Neutrophil (primary cell): Measurements from ENCODE around the gene CRYAA.

Source experiments
- H3K27ac ChIP-seq: fragments of 200-600 bp; sonication (generic); 2 replicates; pipeline ENCODE4 v1.5.1; 2016; ENCODE audit warnings: mild to moderate bottlenecking, moderate library complexity
- H3K27me3 ChIP-seq: fragments of 200-600 bp; sonication (generic); 2 replicates; pipeline ENCODE4 v1.6.0; 2016; ENCODE audit warnings: mild to moderate bottlenecking
- H3K36me3 ChIP-seq: fragments of 200-600 bp; sonication (generic); 2 replicates; pipeline ENCODE4 v1.5.1; 2017
- H3K4me1 ChIP-seq, 2 experiments: fragments of 200-600 bp in 1 of 2; sonication (generic) in 1 of 2; 1 replicate in 1 of 2; 2 replicates in 1 of 2; pipeline versions ENCODE4 v1.5.1 to v1.6.1; 2013 to 2016; ENCODE audit warnings: low read depth in 1 of 2, low read length in 1 of 2, mild to moderate bottlenecking in 1 of 2, moderate library complexity in 1 of 2; ENCODE audit not compliant: control insufficient read depth in 1 of 2, insufficient read depth in 1 of 2
- H3K4me3 ChIP-seq, 2 experiments: fragments of 200-600 bp in 1 of 2; sonication (generic) in 1 of 2; 1 replicate in 1 of 2; 2 replicates in 1 of 2; pipeline ENCODE4 v1.5.1; 2013 to 2016; ENCODE audit warnings: low read depth in 1 of 2, low read length in 1 of 2, mild to moderate bottlenecking in 1 of 2, moderate library complexity in 1 of 2
- H3K9me3 ChIP-seq: fragments of 200-600 bp; sonication (generic); 2 replicates; pipeline ENCODE4 v1.5.1; 2016
- CTCF ChIP-seq: fragments of 200-600 bp; sonication (generic); IDR thresholded peaks from 2 replicates; pipeline ENCODE4 v1.5.1; 2016; ENCODE audit warnings: antibody characterized with exemption

Gene CRYAA

DNA sequence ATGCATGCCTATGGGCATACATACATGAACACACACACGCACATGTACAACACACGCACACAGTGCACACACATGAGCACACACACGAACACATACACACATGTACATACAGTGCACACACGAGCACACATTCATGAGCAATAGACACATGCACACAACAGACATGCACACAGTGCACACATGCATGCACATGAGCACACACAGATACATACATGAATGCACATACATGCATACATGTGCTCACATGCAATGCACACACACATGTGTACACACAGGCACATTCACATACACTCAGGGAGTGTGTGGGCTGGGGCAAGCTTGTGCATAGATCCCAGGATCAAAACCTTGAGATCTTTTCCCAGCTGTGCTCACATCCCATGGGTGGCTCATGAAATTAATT, 18.9 kb downstream of the CRYAA start:
- no peak for TF ChIP-seq CTCF

DNA sequence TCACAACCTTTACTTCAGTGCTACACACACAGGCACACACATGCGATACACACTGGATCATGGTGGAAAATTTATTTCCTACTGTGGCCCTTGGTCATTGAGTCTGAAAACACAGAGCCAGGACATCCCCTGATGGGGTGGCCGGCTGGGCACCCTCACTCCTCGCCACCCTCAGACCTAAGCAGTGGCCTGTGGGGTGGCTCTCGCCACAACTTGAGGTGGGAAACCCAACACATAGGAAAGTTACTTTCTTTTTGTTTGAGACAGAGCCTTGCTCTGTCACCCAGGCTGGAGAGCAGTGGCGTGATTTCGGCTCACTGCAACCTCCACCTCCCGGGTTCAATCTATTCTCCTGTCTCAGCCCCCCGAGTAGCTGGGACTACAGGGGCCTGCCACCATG, 19.4 kb downstream of the CRYAA start:
- no peaks in the 10 kb centered on the region for H3K36me3 ChIP-seq
- no peak for TF ChIP-seq CTCF
- no peaks in the 10 kb centered on the region for H3K9me3 ChIP-seq
- H3K27ac ChIP-seq, result no peak overlapping the region
- H3K4me3 ChIP-seq, result no peak overlapping the region
- H3K27me3 ChIP-seq, result no peaks in the 10 kb centered on the region
- H3K4me1 ChIP-seq, result no peaks in the 10 kb centered on the region

More for the DNA sequence above, 18.9 kb downstream of the CRYAA start:
- Histone ChIP-seq H3K4me1 (no peaks in the 10 kb centered on the region), H3K27ac (no peak overlapping the region), H3K9me3 (no peaks in the 10 kb centered on the region), H3K4me3 (no peak overlapping the region), H3K36me3 (no peaks in the 10 kb centered on the region), H3K27me3 (no peaks in the 10 kb centered on the region)

- no peaks in the 10 kb centered on the region for H3K9me3 ChIP-seq
- H3K27ac ChIP-seq, result no peak overlapping the region
- no peaks in the 10 kb centered on the region for H3K27me3 ChIP-seq
- no peaks in the 10 kb centered on the region for H3K36me3 ChIP-seq
- H3K4me1 ChIP-seq, result no peaks in the 10 kb centered on the region
- no peak overlapping the region for H3K4me3 ChIP-seq
- no peak for TF ChIP-seq CTCF
Measured at GRCh38 chr21:43188592-43189210, 19.9 kb downstream of the CRYAA start.

DNA sequence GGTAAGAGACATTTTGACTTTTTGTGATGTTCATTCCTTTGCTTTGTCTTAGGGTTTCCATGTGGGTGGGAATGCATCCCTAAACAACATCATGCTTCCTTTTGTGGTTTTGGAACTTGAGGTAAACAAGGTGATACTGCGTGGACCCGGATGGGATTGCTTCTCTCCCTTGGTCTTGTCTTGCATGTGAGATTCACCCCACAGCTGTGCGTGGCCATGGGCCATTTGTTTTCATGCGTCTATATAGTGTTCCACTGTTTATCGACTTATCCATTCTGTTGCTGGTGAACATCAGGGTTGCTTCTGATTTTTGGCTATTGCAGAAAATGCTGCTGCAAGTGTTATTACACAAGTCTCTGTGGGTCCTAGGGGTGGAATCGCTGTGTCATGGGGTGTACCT, 21.1 kb downstream of the CRYAA start:
- Histone ChIP-seq H3K4me1 (no peaks in the 10 kb centered on the region), H3K27ac (no peak overlapping the region), H3K9me3 (no peaks in the 10 kb centered on the region), H3K36me3 (no peaks in the 10 kb centered on the region), H3K27me3 (peaks cover 11% of the 10 kb centered on the region), H3K4me3 (no peak overlapping the region)
- no peak for TF ChIP-seq CTCF

DNA sequence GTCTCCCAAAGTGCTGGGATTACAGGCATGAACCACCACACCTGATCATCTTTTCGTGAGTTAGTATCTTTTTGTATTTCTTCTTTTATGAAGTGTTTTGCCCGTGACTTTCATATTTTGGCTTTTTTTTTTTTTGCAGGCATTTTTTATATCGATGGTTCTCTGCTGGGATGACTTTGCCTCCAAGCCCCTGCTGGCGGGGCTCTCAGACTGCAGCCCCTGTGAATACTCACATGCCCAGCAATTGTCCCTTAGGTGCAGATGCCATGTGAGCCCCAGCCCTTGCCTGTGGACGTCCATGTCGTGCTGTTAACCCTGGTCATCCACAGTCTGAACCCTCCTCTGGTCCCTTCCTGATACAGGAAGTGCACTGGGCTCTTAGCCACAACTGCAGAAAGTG, 21.7 kb downstream of the CRYAA start:
- H3K36me3 ChIP-seq, result no peaks in the 10 kb centered on the region

More for the DNA sequence above, 21.7 kb downstream of the CRYAA start:
- Histone ChIP-seq H3K27ac (no peak overlapping the region), H3K4me1 (no peaks in the 10 kb centered on the region), H3K4me3 (no peak overlapping the region), H3K9me3 (no peaks in the 10 kb centered on the region), H3K27me3 (peaks cover 17% of the 10 kb centered on the region)
- TF ChIP-seq CTCF, result no peak
